Heart left ventricle (tissue), 16 donors: Measurements from ENCODE around the gene SPP2. TPM values are rescaled to one million over a fixed set of nuclear protein-coding genes. Genes with fewer than 3 reads are reported as not detected.
A peak's percentile ranks its signal among the peaks of the same experiment; 100 is the strongest.

Experiments used
- ATAC-seq, 4 donors: fragments of 200-7000 bp; cut with Tn5 transposase; one replicate each; pipeline ENCODE4 v1.9.1; 2020 to 2022; ENCODE audit warnings: moderate library complexity in 4 of 4, mild to moderate bottlenecking in 3 of 4, moderate number of reproducible peaks in 1 of 4
- DNase-seq, 5 donors: peaks; one replicate each; pipeline ENCODE4 v3.0.0-alpha.2; 2020
- H3K27ac ChIP-seq, 12 donors: fragments of 200-600 bp; sonication (generic) in 4 of 12; one replicate each; pipeline versions ENCODE4 v1.5.0 to v1.8.0; 2016 to 2022; ENCODE audit warnings: mild to moderate bottlenecking in 2 of 12
- H3K27me3 ChIP-seq, 9 donors: fragments of 200-600 bp; sonication (generic) in 2 of 9; one replicate each; pipeline versions ENCODE4 v1.5.1 to v1.8.0; 2016 to 2022; ENCODE audit warnings: mild to moderate bottlenecking in 3 of 9
- H3K36me3 ChIP-seq, 9 donors: fragments of 200-600 bp; sonication (generic) in 2 of 9; one replicate each; pipeline versions ENCODE4 v1.5.0 to v1.8.0; 2018 to 2022; ENCODE audit warnings: mild to moderate bottlenecking in 2 of 9
- H3K4me1 ChIP-seq, 12 donors: fragments of 200-600 bp; sonication (generic) in 4 of 12; one replicate each; pipeline versions ENCODE4 v1.5.0 to v1.8.0; 2016 to 2022; ENCODE audit warnings: mild to moderate bottlenecking in 3 of 12
- H3K4me3 ChIP-seq, 12 donors: fragments of 200-600 bp; sonication (generic) in 4 of 12; one replicate each; pipeline versions ENCODE4 v1.5.0 to v1.8.0; 2017 to 2022; ENCODE audit warnings: mild to moderate bottlenecking in 9 of 12, moderate library complexity in 4 of 12
- H3K9me3 ChIP-seq, 12 donors: fragments of 200-600 bp; sonication (generic) in 4 of 12; one replicate each; pipeline versions ENCODE4 v1.5.0 to v1.8.0; 2016 to 2022; ENCODE audit warnings: mild to moderate bottlenecking in 1 of 12
- CTCF ChIP-seq, 12 donors: fragments of 200-600 bp; sonication (generic) in 4 of 12; IDR thresholded peaks; one replicate each; pipeline versions ENCODE4 v1.5.0 to v1.8.0; 2018 to 2022; ENCODE audit warnings: antibody characterized with exemption in 12 of 12, mild to moderate bottlenecking in 5 of 12
- POLR2A ChIP-seq, 2 donors: fragments of 450-650 bp; IDR thresholded peaks; one replicate each; pipeline ENCODE4 v1.6.1; 2017; ENCODE audit warnings: antibody characterized with exemption in 2 of 2, mild to moderate bottlenecking in 2 of 2, moderate library complexity in 2 of 2
- WGBS, 4 donors: extraction: QIAGEN DNeasy Blood & Tissue Kit in 2 of 4; methylation state at CpG; one replicate each; pipeline versions ENCODE4 v1.1.5 to v1.1.7; 2013 to 2018; 5-methylcytosine and 5-hydroxymethylcytosine counted together
- intact Hi-C, 10 donors: fragments of 100-400 bp; cut with DNase I; formaldehyde crosslinking; loops; one replicate each; pipeline versions ENCODE4 v1.11.1 to v1.14.2; 2022
- polyA plus RNA-seq, 2 donors: library from polyadenylated mRNA; stranded (reverse); fragments of 200-250 nt; gene quantifications; one replicate each; pipeline ENCODE4 v1.2.3, GENCODE V29; 2013
- total RNA-seq, 9 donors: library from RNA; depleted of rRNA in 2 of 9; stranded (reverse); fragments of >200 nt in 2 of 9; fragmentation: NEBNext Ultra II Directional in 3 of 9; extraction: Animal tissue kit (Norgen Biotek cat#: 25700) in 3 of 9; gene quantifications; one replicate each; pipeline versions ENCODE4 v1.1.0 to v1.2.4, GENCODE V29; 2016 to 2023
- donor health status: ischemic (EF 13 %, LVEDD 7.1; RV severe dilation, severe dysfunction).
- donor health status: healthy with polysubstance abuse.
- donor health status: DM: no; HTN: yes; CAD: no.
- donor health status: DM: no; HTN: no; CAD: no.
- donor health status: ischemic (EF 25% LVEDD 6.9; RV normal size, moderate dysfunction).
- donor health status: ischemic (EF 25% LVEDD 5.7; RV mildly dilated, moderate dysfunction).
- donor health status: healthy.
- donor health status: DM: yes; HTN: yes; CAD: no.
- donor health status: ischemic (EF 35%, LVEDD 5.7; RV mildly dilated, moderate dysfunction).
- donor health status: nonischemic (EF 11% LVEDD 7.7; RV severe dilation, severe dysfunction).
- donor health status: DM: yes; HTN: yes; CAD: no.
- donor health status: PGD.
- donor health status: ischemic (EF 29% LVEDD 5.4; RV normal size, mild dysfunction).
- donor health status: nonischemic (EF 23%, LVEDD 6.1; RV moderate dilation, normal function).

SPP2 gene
- total and polyA plus RNA-seq, 11 donors: not detected

GRCh38 chr2:234033174-234033573 lies 17.3 kb upstream of the SPP2 start:
- DNase-seq (no peak), ATAC-seq (no peak)
- H3K27ac ChIP-seq: peak overlapping the region in 1 of 12 donors; percentile 46
- H3K27me3 ChIP-seq: peaks cover 0 to 24% (median 0%) of the 10 kb centered on the region in 9 donors
- H3K9me3 ChIP-seq: peaks cover 0 to 35% (median 6%) of the 10 kb centered on the region in 12 donors
- intact Hi-C loops: no loop called here
- no peak for TF ChIP-seq CTCF (IDR thresholded peaks at IDR 0.05)
- no peak for TF ChIP-seq POLR2A (IDR thresholded peaks at IDR 0.05)
- H3K4me1 ChIP-seq: peaks cover 0 to 7% (median 0%) of the 10 kb centered on the region in 12 donors
- no peak overlapping the region for H3K4me3 ChIP-seq
- 69 to 74% (median 71%) methylated on average over 3 of the region's 3 CpGs for WGBS, 4 donors
- H3K36me3 ChIP-seq: no peaks in the 10 kb centered on the region

GRCh38 chr2:234033885-234034284 lies 16.6 kb upstream of the SPP2 start:
- no peak overlapping the region for H3K27ac ChIP-seq
- intact Hi-C loops: no loop called here
- DNase-seq (no peak), ATAC-seq (no peak)
- peaks cover 0 to 7% (median 0%) of the 10 kb centered on the region in 12 donors for H3K4me1 ChIP-seq
- no peak overlapping the region for H3K4me3 ChIP-seq
- peaks cover 0 to 20% (median 0%) of the 10 kb centered on the region in 9 donors for H3K27me3 ChIP-seq
- no peaks in the 10 kb centered on the region for H3K36me3 ChIP-seq
- TF ChIP-seq CTCF (IDR thresholded peaks at IDR 0.05) (no peak), POLR2A (IDR thresholded peaks at IDR 0.05) (no peak)
- peaks cover 0 to 35% (median 6%) of the 10 kb centered on the region in 12 donors for H3K9me3 ChIP-seq
- 92 to 96% (median 94%) methylated on average over 2 of the region's 2 CpGs for WGBS, 4 donors

GRCh38 chr2:234038076-234038802 lies 12.3 kb upstream of the SPP2 start:
- Histone ChIP-seq H3K27me3 (peaks cover 0 to 18% (median 0%) of the 10 kb centered on the region in 9 donors), H3K36me3 (no peaks in the 10 kb centered on the region), H3K9me3 (peaks cover 0 to 31% (median 6%) of the 10 kb centered on the region in 12 donors), H3K4me3 (no peak overlapping the region), H3K27ac (no peak overlapping the region), H3K4me1 (peaks cover 0 to 2% (median 0%) of the 10 kb centered on the region in 12 donors)
- intact Hi-C loops: no loop called here
- no peak for DNase-seq
- 64 to 75% (median 73%) methylated on average over 2 of the region's 2 CpGs for WGBS, 4 donors
- ATAC-seq: no peak
- TF ChIP-seq CTCF (IDR thresholded peaks at IDR 0.05) (no peak), POLR2A (IDR thresholded peaks at IDR 0.05) (no peak)

GRCh38 chr2:234044157-234044556 lies 6.3 kb upstream of the SPP2 start:
- Histone ChIP-seq H3K27ac (no peak overlapping the region), H3K27me3 (peaks cover 0 to 6% (median 0%) of the 10 kb centered on the region in 9 donors), H3K9me3 (no peaks in the 10 kb centered on the region), H3K36me3 (no peaks in the 10 kb centered on the region), H3K4me1 (no peaks in the 10 kb centered on the region), H3K4me3 (no peak overlapping the region)
- TF ChIP-seq POLR2A (IDR thresholded peaks at IDR 0.05) (no peak), CTCF (IDR thresholded peaks at IDR 0.05) (no peak)
- ATAC-seq (no peak), DNase-seq (no peak)
- intact Hi-C loops: no loop called here
- 42 to 59% (median 48%) methylated on average over 1 of the region's 1 CpG for WGBS, 4 donors
